HG03354 (cell line): ENCODE measurements around the gene PKD1L1.

ENCODE experiments used
- ATAC-seq: cut with Tn5 transposase; IDR thresholded peaks from one replicate; pipeline ENCODE4 v1.9.1; 2021; ENCODE audit warnings: mild to moderate bottlenecking; ENCODE audit not compliant: unreplicated experiment, poor library complexity, severe bottlenecking

PKD1L1 gene

DNA sequence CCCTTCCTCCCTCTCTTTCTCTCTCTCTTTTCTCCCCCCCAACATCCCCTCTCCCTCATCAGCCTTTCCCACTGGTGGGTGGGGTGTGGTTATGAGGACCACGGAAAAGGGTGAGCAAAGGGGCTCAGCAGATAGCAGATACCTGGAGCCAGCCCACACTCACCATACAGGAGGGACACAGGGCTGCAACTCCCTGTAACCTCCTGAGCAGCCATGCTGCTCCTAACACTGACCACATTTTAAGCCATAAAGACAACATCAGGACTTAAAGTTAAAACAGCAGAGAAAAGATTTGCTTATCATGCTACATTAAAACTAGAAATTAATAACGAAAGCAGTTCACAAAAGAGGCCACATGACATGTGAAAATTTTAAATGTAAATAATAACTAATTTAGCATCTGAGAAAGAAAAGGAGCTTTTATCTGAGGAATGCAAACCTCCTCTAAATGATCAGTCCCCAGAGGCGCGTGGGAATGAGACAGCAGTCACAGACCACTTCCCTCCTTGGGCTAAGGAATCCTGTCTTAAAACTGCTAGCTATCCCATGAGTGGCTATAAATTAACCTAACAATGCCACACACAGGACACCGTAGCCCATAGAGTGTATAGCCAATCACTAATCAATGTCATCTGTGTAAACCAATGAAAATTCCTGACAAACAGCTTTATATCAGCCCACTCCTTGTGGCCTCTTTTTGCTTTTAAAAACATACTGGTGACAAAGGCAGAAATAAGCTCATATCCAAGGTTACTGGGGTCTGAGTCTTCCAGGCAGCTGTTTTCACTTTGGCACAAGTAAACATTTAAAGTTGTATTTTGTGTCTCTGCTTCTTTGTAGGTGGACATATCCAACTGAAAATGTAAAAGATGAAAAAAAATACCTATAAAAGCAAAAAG lies 33.3 kb downstream of the PKD1L1 start:
- no peak for ATAC-seq

DNA sequence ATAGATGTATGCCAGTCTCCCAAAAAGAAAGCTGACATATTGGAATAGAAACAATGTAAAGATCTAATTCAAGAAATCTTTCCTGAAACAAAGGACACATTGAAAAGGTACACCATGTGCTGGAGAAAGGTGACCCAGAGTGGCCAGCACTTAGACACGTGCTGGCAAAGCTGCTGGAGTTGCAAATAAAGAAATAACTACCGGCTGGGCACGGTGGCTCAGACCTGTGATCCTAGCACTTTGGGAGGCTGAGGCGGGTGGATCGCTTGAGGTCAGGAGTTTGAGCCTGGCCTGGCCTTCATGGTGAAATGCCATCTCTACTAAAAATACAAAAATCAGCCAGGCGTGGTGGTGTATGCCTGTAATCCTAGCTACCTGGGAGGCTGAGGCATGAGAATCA lies 35.9 kb downstream of the PKD1L1 start:
- no peak for ATAC-seq

DNA sequence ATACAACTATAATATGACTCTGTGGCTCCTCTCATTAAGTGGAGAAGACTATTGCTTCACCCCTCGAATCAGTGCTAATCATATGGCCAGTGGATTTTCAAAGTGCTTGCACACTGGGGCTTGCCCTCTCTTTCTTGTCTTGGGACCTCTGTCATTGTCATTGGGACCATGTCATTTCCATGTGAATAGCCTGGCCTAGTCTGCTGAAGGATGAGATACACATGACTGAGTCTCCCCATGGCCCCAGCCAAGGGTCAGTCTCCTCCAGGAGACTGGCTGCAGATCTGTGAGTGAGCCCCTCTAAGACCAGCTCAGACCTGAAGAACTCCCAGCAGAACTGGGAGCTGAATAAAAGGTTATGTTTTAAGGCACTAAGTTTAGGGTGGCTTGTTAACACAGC lies 39.5 kb downstream of the PKD1L1 start:
- ATAC-seq = no peak

DNA sequence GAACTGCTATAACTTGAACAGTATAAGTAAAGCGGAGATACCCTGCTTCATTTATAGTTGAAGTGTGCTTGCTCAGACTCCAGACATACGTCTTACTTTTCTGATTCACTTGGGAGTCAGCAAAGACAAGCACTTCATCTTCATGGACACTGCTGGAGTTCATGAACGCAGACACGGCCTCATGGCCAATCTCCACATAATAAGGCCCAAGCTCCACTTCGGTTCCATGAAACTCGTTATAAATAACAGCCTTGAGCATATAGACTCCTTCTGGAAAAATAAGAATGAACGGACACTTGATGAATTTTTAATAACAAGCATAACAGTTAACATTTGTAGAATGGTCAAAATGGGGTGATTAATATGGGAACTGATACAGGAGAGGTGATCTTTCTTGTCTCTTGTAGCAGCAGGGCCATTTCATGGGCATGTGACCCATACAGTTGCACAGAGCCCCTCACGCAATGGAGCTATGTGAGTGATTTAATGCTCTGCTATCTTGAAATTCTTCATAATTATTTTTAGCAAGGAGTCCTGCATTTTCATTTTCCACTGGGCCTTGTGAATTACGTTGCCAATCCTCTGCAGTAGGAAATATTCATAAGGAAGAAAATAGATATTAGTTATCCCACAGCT lies 40.2 kb downstream of the PKD1L1 start:
- ATAC-seq = no peak

DNA sequence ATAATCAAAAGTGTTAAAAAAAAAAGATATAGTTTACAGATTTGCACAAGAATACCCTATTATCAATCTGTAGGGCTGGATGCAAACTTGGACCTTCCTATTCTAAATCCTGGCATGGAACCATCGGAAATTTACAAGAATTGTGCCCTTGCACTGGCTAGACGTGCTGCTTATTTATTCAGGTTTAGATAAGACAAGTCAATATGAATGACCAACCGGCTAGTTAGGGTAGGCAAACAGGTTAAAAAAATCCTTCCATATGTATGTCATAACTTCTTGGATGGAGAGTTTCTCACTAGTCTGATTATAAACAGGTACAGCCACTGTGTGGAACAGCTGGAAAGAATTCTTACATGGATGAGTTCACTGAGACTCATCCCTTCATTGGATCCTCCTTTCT lies 41.4 kb downstream of the PKD1L1 start:
- no peak for ATAC-seq

DNA sequence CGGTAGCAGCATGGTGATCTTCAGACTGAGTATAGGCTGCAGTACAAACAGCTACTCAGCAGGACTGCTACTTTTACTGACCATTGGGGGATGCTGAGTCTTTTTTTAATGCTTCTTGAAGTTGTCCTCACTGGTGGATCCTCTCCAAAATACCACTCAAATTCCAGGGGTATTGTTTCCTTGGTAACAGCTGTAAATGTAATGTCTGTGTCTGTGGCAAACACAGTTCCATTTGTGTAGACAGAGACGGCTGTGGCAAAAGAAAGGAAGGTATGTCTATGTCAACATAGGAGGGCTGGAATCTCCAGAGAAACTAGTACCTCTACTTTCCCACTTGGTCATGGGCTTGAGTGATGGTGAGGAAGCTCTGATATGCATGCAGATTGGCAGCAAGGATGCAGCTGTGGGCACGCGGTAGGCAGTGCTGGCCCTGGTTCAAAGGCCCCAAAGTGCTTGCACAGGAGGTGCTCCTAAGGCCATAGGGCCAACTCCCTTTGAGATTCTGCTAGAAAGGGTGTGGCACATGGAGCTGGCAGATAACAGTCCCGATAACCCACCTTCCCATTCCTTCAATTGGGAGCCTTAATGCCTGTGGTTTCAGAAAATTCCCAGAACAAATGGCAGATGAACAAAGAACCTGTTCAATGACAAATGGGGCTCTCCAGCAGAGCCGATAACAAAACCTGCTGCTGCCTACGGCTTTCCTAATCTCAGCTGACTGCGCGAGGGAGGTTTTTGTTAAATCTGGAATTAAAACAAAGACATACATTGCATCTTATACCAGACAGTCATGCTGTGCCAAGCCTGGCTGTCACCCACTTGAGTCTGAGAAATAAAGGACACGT lies 43.0 kb downstream of the PKD1L1 start:
- no peak for ATAC-seq

DNA sequence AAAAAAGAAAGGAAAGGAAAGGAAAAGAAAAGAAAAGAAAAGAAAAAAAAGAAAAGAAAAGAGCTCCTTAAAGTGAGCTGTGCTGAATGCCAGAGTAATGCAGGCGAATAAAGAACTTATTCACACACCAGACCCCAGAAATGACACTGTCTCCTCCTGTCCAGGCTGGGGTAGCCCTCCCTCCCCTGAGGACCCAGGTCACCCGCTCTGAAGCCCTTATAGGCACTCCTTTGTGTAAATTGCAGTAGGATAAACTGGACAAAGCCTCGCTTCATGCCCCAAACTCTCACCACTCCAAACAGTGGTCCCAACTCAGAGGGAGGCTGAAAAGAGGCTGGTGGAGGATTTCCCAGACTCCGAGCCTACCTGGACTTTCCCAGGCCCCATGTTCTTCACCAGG lies 46.3 kb downstream of the PKD1L1 start:
- ATAC-seq = no peak

DNA sequence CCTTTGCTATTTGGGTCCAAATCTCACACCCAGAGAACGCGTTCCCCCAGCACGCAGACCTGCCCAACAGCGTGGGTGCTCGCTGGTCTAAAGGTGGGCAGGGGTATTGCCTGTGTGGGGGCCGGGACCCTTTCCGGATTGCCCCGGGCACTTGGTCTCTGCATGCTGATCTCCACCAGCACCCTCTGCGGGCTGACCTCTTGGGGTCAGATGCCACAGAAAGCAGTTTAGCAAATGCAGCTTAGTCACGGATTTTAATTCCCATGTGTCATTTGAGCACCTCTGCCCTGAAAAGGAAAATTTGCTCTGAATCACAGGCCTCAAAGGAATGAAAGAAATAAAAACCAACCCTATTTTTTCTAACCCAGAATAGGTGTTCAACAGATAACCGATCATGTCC lies 46.7 kb downstream of the PKD1L1 start:
- ATAC-seq = no peak

DNA sequence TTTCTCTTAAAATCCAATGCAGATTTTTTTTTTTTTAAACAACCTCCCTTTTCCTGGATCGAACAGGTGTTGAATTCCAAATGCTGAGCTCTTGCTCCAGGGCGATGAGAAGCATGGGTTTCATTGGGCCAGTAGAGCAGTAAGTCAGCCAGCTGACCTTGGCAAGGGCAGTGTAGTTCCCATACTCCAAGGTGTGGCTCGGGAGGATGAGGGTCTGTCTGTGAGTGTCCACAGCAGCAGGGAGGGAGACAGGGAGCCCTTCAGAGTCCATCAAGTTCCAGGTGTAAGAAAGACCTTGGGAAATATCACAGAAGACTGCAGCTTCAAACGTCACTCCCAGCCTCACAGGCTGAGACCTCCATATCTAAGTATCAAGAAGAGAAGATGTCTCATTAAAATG lies 50.4 kb downstream of the PKD1L1 start:
- no peak for ATAC-seq

DNA sequence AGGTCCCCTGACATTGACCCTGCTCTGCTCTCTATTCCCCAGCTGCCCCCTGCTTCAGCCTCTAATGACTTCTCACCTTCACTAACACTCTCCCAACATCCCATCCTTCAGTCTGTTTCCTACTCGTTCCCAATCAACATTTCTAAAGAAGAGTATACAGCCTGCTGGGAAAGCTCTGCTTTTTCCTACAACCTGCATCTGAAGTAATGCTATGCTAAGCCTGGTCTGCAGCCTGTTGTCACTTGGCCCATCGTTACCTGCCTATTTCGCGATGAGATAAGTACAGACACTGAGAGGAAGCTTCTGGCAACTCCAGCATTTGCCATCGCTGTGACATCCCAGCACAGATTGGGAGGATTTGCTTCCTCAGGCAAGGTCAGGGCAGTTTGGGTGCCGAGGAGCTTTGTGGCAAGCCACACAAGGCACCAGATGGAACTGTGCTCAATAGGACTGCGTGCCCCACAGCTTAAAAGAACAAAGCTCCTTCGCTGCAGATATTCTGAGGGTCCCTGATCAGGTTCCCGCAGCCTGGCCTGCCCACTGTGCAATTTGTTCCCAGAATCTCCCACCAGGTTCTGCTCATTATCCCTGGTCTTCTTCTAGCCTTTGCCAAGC lies 51.4 kb downstream of the PKD1L1 start:
- ATAC-seq = no peak

DNA sequence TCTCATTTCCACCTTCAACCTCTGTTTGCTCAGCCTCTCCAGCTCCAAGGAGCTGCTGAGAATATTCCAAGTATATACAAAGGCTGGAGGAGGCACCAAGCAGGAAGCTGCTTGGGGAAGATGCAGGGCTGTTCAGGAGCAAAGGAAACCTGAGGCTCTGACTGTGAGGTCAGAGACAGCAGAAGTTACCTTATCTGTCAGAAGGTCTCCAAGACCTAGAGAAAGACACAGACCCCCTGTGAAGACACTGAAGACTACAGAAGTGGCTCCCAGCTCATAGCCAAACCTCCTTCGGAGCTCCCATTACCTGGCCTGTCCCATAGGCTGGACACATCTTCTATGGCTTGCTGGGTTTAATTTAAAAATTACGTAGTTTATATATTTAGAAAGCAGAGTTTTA lies 53.2 kb downstream of the PKD1L1 start:
- no peak for ATAC-seq

DNA sequence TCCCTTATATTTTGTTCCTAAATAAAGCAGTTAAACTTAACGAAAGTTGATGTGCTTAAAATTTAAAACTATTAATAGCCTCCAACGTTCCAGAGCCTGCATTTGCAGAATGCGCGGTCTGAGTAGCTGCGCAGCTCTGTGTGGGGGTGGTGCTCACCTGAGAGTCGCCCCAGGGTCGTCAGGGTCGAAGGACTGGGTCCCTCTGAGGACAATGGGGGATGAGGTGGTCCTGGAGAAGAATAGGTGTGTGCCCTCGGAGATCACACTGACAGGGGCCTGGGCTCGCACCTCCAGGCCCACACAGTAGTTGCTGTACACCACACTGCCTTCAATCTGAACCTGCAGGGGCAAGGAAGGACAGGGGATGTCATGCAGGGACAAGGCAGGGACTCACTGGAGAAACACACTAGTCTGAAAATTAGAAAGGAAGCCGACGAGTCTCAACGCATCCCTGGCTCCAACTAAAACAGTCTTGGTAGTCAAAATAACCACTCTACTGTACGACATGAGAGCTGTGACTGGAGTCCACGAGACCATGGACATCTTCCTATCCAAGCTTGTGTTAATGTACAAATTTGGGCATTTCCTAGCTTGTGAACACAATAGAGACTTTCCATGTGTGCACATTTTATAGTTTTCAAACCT lies 54.4 kb downstream of the PKD1L1 start:
- ATAC-seq = no peak

DNA sequence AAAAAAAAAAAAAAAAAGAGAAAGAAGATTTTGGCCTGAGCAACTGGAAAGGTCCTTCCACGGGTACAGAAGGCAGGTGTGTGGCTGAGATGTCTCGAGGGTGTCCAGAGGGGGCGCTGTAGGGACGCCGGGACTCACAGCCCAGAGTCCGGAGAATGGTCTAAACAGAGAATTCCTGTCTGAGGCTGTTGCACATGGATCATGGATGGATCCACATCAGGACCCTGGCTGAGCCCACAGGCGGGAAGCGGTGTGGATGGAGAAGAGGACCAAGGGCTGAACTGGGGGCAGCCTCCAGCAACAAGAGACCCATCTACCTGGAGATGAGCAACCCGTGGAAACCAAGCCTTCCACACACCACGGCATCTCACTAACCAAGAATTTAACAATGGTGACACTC lies 55.0 kb downstream of the PKD1L1 start:
- ATAC-seq = no peak

DNA sequence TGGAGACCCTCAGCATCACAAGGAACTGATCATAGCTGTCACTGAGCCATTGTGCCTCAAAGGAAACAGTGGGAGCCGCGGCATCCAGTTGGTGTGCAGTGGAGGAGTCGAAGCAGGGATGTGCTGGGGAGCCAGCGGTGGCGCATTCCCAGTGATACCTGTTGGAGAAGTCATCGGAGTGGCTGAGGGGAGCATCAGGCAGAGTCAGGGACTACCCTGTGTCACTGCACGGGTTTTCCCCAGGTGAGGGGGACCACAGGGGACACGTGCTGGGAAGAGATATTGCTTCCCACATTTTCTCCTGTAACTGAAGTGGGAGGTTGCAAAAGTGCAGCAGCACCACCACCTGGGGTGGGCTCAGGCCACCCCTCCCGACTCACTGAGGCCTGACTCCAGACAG lies 57.7 kb downstream of the PKD1L1 start:
- ATAC-seq = no peak

DNA sequence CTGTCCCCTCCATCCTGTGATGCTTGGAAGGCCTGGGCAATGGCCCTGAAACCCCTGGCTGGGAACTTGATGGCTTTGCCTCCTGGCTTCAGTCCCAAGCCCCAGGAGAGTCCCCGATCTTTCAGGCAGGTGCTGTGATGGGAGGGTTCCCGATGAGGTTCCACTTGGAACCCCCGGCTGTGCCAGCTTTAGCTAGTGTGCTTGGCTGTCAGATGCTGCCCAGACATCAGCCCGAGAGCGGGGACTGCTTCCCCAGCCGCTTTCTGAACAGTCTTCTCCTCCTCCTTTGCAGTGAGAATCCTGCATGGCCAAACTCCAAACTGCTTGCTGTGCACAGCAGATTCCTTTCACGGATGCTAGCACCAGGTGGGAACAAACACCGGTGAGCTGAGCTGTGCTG lies 58.1 kb downstream of the PKD1L1 start:
- ATAC-seq = no peak

DNA sequence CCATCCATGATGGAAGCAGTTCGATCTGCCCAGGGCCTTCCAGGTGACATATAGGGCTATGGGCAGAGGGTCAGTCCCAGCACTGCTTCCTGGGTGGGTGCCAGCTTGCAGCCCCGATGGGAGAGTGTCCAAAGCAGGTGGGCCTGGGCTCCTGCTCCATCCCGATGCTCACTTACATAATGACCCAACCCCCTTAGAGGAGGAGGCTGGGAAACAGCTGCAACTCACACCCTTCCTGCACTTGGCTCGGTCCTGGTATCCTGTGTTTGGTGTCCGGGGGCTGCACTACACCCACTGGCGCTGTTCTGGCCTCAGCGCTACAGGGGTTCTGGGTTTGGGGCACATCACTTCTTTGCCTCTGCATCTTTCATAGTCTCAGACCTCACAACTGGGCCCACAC lies 58.5 kb downstream of the PKD1L1 start:
- no peak for ATAC-seq

DNA sequence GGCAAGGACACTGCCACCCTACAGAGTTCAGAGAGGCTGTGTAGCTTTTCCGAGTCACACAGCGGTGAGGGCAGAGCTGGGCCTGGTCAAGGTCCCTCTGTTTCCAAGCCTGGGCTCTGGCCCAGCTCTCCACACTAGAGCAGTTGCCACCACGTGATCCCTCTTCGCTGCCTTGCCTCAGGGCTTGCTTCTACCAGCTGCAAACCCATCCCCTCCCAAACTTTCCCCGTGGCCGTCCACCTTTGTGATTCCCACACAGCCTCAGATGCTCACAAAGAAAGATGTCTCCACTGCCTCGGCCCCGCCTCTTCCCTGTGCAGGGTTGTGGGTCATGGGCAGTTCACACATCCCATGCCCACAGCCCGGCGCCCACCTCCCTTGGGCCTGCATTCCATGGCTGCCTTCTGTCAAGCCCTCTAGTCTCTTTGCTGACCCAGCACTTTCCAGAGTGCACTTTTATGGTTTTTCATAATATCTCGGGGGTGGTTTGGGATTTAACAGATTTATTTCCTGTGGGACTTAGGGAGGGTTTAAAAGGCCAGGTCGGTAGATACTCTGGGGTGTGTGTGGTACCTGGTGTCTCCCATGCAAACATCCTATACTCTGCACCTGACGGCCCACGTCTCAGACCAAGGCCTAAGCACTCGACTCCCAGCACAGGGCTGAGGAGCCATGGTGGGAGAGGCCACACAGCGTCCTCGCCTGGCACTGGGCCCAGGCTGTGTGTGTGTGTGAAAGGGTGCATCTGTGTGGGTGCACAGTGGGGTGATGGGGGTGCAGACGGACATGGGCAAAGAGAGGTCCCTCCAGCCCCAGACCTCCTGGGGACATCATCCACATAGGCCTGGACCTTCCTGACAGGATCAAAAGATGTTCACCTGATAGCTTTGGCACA lies 59.6 kb downstream of the PKD1L1 start:
- no peak for ATAC-seq

DNA sequence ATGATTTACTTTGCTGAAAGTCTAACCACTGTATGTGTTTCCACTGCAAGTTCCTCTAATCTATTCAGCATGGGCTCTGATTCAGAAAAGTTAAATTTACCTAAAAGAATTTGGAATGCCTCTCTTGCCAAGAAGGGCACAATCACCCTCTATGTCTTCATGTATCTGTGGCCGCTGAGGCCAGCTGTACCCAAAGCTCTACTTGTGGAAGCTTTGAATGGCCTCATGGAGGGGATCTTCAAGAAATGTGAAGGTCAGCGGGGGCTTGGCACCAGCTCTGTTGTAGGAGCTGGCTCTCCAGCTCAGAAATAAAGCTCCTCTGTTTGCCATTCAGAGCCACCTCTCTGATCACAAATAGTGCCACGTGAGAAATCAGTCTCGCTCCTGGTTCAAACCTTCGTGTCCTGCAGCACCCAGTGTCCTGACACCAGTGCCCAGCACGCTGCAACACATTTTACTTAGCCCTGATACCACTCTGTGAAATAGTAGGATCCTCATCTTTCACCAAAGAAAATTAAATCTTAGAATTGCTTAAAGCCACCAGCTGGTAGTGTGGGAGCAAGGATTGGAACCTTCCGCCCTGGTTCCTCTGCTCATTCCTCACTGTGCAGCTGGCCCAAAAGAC lies 61.1 kb downstream of the PKD1L1 start:
- no peak for ATAC-seq
